ENCODE measurements around the gene BTBD2.
"Not testable (repeated sequence)": the region's sequence is repeated elsewhere in the genome, so short reads cannot be mapped to it uniquely, and the experiment has no call there.

The BTBD2 gene

GRCh38 chr19:2039089-2039958 is 23.8 kb upstream of the BTBD2 start:
- no peak for DNase-seq

GRCh38 chr19:2038284-2039088 is 23.0 kb upstream of the BTBD2 start:
- no peak for DNase-seq

GRCh38 chr19:2037651-2038255 is 22.2 kb upstream of the BTBD2 start:
- no peak for DNase-seq

DNA sequence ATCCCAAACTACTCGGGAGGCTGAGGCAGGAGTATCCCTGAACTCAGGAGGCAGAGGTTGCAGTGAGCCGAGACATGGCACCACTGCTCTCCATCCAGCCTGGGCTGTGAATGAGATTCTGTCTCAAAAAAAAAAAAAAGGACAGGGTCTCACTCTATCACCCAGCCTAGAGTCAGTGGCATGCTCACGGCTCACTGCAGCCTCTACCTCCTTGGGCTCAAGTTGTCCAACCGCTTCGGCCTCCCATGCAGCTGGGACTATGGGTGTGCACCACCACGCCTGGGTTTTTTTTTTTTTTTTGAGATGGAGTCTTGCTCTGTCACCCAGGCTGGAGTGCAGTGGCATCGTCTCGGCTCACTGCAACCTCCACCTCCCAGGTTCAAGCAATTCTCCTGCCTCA is 20.9 kb upstream of the BTBD2 start:
- no peak for DNase-seq

DNA sequence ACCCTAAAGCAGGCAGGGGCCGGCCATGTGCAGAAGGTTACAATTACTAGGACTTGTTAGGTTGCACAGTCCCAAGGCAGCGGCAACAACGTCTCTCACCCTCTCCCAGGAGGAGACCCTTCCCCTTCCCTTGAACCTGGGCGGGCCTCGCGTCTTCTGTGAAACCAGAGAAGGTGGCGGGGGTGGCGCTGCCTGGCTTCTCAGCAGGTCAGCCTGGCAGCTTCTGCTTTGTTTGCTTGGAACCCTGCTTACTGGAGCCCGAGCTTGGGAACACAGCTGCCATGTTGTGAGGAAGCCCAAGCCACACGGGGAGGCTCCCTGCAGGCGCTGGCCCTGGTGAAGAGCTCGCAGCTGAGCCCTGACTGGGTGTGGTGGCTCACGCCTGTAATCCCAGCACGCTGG is 20.1 kb upstream of the BTBD2 start:
- no peak for DNase-seq

GRCh38 chr19:2034729-2035589 is 19.4 kb upstream of the BTBD2 start:
- peak; percentile 53 to 67 for DNase-seq

GRCh38 chr19:2034253-2034652 is 18.7 kb upstream of the BTBD2 start:
- not testable (repeated sequence) for DNase-seq

DNA sequence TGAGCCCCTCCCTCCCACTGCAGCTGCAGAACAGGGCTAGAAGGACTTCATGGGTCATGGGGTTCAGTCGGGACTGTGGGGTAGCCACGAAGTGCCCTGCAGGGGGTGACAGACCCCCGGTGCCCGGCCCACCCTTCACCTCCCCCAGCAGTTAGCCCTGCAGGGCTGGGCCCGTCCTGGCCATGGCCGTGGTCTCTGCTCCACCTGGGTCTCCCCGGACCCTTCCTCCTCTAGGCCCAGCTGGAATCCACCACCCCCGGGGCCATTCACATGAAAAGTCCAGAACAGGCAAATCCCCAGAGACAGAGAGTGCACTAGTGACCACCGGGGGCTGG is 18.3 kb upstream of the BTBD2 start:
- no peak for DNase-seq

DNA sequence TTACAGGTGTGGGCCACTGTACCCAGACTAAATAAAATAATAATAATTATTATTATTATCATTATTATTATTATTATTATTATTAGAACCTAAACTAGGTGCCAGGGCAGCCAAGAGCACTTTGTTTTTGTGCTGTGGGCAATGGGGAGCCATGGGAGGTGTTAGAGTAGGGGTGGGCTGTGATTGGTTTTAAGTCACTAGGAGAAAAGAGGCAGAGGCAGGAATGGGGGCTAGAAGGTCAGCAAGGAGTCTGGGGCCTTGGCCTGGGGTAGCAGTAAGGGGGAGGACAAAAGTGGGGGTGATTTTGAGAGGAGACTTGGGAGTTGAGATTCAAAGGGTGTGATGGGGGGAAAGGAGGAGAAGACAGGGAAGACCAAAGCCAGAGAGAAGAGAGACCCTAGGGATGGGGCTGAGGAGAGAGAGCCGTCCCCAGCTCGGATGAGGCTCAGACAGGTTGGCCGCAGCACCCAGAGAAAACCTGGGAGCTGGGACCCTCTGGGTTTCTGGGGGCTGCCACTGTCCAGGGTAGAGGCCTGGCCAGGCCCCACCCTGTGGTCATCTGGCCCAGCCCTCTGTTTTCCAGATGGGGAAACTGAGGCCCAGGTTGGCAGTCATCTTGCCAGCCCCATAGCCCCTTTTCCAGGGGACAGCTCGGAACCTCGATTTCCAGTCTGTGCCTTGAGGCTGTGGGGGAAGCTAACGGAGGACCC is 17.8 kb upstream of the BTBD2 start:
- no peak for DNase-seq

DNA sequence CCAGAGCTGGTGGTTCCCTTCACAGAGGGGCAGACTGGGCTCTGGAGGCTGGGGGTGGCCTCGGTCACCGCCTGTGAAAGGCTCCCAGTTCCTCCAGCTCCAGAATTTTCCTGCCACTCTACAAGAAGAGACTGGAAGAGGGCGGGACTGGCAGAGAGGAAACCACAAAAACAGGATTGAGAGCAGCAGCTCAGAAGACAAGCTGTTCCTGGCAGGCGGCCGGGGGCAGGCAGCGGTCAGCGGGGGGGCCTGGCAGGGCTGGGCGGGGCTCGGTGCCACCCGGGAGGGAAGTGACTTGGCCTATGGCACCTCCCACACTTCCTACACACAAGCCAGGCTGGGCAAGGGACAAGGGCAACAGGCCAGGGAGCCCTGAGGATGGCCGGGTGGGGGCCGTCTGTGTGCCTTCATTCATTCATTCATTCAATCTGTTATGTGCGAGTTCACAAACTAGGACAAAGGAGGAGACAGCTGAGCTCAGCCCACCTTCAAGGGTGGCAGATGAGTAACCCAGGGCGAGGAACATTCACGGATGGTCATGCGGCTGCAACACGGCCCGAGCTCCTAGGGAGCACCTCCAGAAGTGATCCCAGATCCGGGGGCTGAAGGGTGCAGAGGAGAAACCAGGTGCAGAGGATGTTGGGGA is 16.9 kb upstream of the BTBD2 start:
- peak; percentile 86 to 91 for DNase-seq

- peak; percentile 21 to 61 for DNase-seq
Observed at GRCh38 chr19:2027361-2027760, 11.8 kb upstream of the BTBD2 start.

- DNase-seq = no peak
Observed at GRCh38 chr19:2026770-2027169, 11.3 kb upstream of the BTBD2 start.

DNA sequence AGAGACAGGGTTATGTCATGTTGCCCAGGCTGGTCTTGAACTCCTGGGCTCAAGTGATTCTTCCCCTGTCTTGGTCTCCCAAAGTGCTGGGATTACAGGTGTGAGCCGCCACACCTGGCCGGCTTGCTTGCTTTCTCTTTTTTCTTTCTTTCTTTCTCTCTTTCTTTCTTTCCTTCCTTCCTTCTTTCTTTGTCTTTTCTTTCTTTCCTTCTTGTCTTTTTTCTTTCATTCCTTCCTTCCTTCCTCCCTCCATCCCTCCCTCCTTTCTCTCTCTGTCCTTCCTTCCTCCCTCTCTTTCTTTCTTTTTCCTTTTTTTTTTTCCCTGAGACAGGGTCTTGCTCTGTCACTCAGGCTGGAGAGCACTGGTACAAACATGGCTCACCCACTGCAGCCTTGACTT is 6.8 kb upstream of the BTBD2 start:
- no peak for DNase-seq

- DNase-seq = no peak
Observed at GRCh38 chr19:2021453-2022140, 6.1 kb upstream of the BTBD2 start.

DNA sequence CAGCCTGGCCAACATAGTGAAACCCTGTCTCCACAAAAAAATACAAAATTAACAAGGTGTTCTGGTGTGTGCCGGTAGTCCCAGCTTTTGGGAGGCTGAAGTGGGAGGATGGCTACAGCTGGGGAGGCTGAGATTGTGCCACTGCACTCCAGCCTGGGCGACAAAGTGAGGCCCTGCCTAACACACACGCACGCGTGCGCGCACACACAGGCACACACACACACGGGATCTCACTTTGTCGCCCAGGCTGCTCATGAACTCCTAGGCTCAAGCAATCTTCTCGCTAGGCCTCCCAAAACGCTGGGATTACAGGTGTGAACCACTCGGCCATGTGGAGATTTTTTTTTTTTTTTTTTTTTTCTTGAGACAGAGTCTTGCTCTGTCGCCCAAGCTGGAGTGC is 3.2 kb upstream of the BTBD2 start:
- DNase-seq = no peak

- DNase-seq = peak; percentile 20 to 47
Observed at GRCh38 chr19:2016041-2016807, 710 bp upstream of the BTBD2 start.

- peak in 1 of 2 donors; percentile 30 for DNase-seq
Observed at GRCh38 chr19:2014731-2015607, 545 bp downstream of the BTBD2 start.

- DNase-seq = no peak
Observed at GRCh38 chr19:2014131-2014571, 1.4 kb downstream of the BTBD2 start.

- no peak for DNase-seq
Observed at GRCh38 chr19:2013683-2013961, 1.9 kb downstream of the BTBD2 start.

Data from inflammatory macrophage (primary cell).